ENCODE results near the gene TOMM70.
"Not testable (repeated sequence)": the region's sequence is repeated elsewhere in the genome, so short reads cannot be mapped to it uniquely, and the experiment has no call there.

Gene TOMM70

DNA sequence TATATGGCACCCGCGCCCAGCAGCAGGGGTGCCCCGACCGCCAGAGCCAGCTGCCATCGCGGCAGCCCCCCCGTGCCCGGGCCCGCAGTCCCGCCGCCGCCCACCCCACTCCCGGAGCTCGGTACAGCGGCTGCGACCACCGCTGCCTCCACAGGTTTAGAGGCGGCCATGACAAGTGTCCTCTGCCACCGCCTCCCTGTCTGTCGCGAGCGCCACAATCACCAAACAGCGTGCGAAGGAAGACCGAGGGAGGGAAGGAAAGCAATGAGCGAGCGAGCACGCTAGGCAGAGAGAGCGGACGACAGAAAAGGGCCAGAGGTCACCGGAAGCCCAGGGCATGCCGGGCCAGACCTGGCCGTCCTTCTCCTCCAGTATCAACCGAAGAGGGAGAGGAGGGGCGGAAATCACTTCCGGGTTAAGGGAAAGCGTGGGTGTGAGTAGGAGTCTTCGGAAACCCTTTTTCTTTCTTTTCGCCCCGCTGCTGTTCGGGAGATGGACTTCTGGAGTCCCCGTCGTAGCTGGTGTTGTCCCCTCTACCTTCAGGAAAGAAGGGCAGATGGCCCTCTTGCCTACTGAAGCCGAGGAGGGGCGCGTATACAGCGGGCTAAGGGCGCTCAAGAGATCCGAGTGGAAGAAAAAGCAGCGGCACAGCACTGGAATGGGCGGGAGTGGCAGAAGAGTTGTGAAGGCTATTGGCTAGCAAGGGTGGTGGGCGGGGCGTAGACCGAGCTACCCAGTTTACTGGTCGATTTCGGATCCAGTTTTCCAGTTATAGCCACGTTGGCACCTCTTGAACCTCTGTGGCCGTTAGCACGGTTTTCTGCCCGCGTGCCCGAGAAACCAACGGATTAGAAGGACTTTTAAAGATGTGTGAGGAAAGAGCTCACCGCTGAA is at the start of gene TOMM70, which contains the start of gene LNP1:
TOMM70 (minus strand) TSS at position 310 of the 894 bp plus-strand sequence; CDS start at position 170, 140 bp downstream.
LNP1 (plus strand) TSS at position 760 of the 894 bp plus-strand sequence. CDS start 28,191 bp downstream, outside the sequence.
- DNase-seq (ENCODE audit: low spot score): peak; percentile 97

DNA sequence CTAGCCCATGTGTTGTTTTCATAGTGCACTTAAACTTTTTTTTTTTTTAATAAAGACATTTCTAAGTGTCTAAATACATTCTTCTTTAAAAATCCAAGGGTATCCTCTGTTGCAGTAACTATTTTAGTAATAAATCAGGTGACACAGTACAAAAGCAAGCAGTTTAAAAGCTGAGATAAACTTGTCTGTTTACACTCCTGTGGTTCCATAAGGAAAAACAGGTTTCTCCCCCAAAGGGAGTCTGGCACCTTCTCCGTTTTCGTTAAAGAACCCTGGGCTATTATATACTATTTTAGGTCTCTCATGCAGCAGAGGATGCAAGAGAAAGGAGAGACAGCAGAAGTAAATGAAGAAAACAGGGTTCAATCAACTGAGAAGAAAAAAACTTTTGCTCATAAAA is 48.3 kb upstream of the TOMM70 start:
- DNase-seq (ENCODE audit: low spot score): no peak

DNA sequence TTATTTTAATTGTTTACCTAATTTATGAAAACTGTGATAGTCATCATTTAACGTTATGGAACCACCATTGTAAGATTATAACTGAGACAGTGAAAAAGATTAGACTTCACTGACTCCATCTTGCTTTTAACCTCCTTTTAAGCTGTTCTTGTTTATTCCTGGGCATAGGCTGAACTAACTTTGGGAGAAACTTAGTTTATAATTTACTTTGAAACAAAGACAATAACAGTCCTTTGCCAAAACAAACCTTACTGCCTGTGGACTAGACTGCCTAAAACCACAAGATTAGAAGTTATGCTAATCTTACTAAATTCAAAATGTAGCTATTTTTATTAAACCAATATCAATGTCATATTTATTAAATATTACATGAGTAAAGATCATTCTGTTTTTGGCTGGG is 47.2 kb upstream of the TOMM70 start:
- DNase-seq (ENCODE audit: low spot score): no peak

DNA sequence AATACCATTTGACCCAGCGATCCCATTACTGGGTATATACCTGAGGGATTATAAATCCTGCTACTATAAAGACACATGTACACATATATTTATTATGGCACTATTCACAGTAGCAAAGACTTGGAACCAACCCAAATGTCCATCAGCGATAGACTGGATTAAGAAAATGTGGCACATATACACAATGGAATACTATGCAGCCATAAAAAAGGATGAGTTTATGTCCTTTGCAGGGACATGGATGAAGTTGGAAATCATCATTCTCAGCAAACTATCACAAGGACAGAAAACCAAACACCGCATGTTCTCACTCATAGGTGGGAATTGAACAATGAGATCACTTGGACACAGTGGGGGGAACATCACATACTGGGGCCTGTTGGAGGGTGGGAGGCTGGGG is 46.2 kb upstream of the TOMM70 start:
- DNase-seq (ENCODE audit: low spot score): not testable (repeated sequence)

DNA sequence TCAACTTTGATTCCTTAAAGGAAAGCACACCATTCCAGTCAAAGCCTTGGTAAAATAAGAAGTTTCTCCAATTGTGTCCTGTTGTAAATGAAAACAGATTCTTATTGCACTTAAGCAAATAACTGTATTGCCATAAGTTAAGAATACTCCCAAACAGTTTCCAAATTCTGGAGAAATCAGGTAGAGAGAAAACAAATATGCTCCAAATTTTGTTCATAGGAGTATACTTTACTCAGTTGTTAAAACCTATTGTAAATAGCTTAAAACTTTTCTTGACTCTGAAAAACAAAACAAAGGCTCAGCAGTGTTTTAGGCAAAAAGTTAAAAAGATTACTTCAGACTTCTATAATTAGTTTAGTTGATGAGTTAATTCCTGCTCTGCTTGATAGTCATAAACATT is 42.8 kb upstream of the TOMM70 start:
- no peak for DNase-seq (ENCODE audit: low spot score)

DNA sequence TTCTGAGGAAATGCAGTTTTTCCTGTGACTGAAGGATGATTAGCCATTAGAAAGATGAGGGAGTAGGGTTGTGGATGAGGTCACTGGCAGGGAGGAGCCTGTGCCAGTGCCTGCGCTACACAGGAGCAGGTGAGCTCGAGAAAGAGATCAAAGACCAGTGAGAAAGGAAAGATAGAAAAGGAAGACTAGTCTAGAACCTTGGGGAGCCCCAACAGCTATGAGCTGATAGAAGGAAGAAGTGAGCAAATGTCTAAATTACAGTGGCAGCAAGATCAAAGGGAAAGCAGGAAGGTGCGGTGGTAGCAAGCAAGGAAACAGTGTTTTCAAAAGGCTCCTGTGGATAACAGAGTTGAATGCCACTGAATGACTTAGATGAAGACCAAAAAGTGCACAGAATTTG is 40.0 kb upstream of the TOMM70 start:
- no peak for DNase-seq (ENCODE audit: low spot score)

DNA sequence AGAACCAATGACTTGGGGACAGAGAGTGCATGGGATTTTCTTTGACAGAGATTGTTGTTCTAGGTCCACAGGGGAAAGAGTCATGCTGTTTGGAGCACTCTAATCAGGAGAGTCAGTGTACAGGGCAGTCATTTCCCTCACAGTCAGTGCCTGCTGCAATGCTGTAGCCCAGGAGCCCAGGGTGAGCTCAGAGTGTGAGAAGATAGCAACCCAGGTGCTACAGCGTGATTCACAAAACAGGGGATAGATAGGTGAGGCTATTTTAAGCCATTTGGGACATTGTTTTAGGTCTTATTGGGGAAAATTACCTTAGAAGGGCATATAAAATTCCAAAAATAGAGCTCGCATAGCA is 37.7 kb upstream of the TOMM70 start:
- no peak for DNase-seq (ENCODE audit: low spot score)

DNA sequence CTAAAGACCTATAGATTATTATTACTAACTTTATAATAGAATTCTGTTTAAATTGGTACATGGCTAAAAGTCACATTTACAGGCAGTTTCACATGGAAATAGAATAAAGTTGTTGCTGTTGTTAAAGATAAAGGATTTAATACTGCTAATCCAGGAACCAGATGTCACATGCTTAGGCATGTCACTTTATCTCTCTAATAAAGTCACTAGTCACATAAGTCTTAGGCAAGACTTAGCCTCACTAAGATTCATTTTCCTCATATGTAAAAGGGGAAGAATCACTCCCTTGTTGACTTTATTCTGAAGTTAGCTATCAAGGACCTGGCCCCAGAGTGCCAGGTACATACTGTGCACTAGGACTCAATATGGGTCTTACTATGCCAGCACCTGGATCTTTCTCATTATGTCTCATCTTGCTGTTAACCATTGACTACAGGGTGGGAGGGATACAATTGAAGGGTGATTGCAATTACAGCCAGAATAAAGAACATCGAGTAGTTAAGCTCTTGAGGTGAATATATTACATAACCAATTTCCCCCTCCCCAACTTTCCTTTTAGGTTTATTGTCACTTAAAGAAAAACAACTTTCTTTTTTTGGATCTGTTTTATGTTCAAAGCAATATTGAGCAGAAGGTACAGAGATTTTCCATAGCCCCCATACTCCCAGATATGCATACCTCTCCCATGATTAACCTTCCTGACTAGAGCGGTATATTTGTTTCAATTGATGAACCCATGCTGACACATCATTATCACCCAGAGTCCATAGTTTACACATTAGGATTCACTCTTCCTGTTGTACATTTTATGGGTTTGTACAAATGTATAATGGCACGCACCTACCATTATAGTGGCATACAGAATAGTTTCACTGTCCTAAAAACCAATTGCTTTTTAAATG is 37.1 kb upstream of the TOMM70 start:
- no peak for DNase-seq (ENCODE audit: low spot score)

DNA sequence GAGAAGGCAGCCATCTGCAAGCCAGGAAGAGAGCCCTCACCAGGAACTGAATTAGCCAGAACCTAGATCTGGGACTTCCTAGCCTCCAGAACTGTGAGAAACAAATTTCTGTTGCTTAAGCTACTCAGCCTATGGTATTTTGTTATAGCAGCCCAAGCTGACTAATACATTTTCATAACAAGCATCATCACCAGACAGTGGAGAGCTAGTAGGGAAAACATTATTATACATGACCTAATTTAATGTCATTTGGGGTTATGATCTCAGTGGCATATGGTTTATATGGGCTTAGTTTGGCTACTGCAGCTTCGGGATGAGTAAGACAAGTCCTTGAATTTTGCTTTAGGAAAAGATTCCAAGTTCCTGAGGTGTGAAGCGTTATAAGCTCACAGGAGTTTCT is 36.1 kb upstream of the TOMM70 start:
- no peak for DNase-seq (ENCODE audit: low spot score)

DNA sequence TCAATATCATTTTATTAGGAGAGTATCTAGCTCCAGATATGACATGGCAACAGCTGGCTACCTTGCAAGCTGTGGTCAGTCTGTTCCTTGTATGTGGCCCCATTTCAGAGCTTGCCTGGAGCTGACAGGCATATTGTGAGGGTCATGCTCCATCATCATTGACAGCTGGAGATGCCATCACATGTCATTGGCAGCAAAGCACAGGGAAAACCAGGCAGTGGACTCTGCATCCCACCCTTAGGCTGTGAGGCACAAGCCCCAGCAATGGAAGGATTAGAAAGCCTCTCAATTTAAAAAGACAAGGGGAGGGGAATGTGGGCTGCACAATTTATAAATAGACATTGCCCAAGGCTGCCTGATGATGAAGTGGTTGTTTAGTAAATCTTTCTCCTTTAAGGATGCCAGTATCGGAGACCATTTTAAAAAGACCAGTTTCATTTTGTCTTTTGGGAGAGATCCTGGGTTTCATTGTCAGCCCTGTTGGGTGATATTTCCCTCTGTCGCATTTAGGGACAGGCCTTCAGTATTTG is 28.4 kb upstream of the TOMM70 start:
- no peak for DNase-seq (ENCODE audit: low spot score)

DNA sequence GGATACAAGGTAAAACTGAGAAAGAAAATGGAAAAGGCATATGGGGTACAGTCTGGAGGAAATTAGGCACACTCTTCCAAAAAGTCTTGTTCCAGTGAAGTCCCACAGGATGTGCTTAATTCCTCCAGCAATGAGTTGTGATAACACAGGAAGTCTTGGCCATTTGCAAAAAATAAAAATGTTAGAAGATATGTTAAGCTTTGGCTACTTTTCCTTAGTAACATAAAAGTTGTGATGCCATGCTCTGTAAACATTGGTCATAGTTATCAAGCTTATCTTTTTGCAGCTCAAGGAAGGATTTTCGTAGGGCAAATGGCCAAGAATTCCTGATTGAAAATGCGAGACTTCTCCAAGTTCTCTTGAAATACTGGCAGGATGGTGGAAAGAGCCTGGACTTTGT is 26.8 kb upstream of the TOMM70 start:
- DNase-seq (ENCODE audit: low spot score): no peak

DNA sequence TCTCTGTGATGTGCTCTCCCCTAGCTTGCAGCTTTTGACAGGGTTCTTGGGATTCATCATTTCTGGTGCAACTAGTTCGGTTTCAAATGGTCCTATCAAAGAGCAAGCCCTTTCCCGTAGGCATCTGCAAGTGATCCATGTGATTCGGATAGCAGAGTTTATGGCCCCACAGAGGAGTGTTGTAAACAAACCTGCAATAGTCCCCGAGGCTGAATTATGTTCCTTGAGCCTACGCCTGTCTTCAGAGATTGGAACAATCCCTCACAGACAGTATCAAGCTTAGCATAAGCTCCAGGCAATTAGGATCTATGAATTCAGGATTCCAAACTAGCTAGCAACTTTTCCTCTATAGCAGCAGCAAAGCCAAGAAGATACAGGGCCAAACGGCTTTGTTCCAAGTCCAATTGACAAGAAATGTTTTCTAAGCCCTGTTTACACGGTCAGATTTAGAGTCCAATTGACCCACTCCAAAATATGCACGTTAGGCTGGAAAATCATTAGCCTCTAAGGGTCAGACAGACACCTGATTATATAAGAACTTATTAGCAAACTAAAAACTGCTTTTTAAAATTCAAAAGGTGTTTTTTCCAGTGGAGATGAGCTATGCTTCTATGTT is 25.3 kb upstream of the TOMM70 start:
- DNase-seq (ENCODE audit: low spot score): no peak

DNA sequence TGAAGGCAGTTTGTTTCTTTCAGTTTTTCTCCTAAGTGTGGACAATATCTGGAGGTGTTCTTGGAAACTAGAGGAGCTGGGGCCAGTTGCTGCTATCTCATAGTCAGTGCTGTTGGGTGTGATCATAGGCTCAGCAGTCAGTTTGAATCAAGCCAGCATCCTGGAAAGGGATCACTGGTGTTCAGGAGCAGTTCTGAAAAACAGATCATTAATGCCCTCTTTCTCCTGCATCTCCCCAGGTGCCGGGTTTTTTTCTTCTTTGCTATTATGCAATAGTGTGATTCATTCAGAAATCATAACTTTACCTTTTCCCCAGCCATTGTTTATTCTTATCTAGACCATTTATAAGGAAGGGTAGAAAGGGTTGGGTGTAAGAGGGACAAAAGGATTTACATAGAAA is 24.4 kb upstream of the TOMM70 start:
- no peak for DNase-seq (ENCODE audit: low spot score)

DNA sequence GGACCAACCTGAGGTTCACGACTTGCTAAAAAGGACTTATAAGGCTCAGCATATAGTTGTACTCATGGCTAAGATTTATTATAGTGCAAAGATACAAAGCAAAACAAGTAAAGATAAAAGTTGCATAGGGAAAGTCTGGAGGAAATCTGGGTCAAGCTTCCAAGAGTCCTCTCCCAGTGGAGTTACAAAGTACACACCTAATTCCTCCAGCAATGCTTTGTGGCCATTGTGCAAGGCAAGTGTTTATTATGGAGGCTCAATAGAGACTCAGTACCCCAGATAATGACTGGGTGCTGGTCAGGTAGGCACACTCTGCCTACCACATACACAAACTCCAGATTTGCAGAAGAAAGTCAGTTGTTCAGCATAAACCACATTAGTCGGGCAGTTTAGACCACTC is 23.4 kb upstream of the TOMM70 start:
- DNase-seq (ENCODE audit: low spot score): no peak

DNA sequence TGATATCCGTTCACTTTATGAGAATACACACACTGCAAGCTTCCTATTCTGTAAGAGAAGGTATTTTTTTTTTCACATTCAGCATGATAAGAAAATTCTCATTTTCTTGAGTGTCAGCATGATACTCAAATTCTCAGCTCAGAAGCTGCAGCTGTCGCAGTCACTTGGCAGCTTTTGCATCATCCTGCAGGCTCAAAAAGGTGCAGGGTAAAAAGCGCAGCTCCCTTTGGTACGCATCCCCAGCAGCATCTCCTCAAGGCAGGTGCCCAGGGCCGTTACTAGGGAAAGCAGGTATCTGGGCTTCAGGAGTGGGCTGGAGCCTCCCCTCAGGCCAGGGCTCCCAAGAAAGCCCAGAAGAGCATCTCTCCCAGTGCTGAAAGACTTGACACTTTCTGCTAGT is 22.7 kb upstream of the TOMM70 start:
- DNase-seq (ENCODE audit: low spot score): no peak

DNA sequence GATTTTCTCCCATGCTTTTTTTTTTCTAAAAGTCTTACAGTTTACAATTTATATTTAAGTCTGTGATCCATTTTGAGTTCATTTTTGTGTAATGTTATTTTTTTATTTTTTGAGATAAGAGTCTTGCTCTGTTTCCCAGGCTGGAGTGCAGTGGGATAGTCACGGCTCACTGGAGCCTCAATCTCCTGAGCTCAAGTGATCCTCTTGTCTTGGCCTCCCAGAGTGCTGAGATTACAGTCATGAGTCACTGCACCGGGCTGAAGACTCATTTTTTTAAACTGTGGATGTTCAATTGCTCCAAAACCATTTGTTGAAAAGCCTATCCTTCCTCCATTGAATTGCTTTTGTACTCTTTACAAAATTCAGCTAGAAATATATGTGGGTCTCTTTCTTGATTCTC is 20.0 kb upstream of the TOMM70 start:
- DNase-seq (ENCODE audit: low spot score): no peak

DNA sequence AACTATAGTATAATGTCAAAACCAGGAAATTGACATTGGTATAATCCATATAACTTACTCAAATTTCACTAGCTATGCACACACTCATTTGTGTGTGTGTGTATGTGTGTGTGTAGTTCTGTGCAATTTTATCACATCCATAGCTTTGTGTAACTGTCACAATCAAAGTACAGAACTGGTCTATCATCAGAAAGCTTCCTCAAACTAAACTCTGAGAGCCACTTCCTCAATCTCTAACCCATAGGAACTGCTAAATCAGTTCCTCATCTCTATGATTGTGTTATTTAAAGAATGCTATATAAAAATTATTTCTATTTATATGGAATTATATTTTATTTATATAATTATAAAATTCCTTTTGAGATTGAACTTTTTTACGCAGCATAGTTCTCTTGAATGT is 18.5 kb upstream of the TOMM70 start:
- no peak for DNase-seq (ENCODE audit: low spot score)

DNA sequence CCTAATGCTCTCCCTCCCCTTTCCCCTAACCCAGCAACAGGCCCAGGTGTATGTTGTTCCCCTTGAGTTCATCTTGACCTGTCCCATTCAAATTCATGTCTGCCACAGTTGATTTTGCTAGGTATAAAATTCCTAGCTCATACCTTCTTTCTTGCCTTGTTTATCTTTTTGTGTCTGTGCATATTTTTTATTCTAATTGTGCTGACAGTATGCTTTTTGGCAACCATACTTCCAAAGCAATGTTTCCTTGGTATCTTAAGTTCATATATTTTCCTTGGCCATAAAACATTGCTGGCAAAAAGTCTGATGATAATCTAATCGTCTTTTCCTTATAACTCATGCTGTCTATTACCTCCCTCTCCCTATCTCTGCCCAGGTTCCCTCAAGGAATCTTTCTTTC is 16.0 kb upstream of the TOMM70 start:
- no peak for DNase-seq (ENCODE audit: low spot score)

DNA sequence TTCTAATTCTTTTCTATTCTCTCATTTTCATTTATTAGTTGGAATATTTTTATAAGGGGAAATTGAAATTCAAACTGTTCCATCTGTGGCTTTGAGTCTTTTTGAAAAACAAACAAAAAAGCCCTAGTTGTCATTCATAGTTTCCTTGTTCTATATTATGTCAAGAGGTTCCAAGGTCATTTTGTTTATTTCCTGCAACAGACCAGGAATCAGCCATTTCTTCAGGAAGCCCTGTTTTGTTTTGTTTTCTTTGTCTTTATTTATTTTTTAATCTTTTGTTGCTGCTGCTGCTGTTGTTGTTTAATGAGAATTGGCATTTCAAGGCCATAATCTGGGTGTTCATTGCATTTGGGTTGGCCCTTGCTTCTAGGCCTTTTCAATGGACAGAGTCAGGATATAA is 15.3 kb upstream of the TOMM70 start:
- DNase-seq (ENCODE audit: low spot score): no peak

DNA sequence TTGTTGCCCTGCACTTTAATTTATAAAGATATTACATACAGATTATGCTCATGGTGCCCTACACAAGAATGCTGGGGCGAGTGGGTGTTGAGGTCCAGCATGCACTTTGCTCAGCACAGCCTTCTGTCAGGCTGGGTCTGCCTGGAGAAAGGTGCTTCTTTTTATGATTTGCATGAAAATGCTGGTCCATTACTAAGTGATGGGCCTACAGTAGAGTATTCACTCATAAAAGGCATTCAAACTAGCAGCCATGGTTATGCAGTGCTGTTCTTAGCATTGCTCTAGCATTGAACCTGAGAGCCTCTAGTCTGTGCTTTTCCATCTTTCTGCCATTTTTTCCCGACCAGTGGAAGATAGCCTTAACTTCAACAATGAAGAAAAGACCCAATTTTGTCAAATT is 12.7 kb upstream of the TOMM70 start:
- DNase-seq (ENCODE audit: low spot score): no peak

DNA sequence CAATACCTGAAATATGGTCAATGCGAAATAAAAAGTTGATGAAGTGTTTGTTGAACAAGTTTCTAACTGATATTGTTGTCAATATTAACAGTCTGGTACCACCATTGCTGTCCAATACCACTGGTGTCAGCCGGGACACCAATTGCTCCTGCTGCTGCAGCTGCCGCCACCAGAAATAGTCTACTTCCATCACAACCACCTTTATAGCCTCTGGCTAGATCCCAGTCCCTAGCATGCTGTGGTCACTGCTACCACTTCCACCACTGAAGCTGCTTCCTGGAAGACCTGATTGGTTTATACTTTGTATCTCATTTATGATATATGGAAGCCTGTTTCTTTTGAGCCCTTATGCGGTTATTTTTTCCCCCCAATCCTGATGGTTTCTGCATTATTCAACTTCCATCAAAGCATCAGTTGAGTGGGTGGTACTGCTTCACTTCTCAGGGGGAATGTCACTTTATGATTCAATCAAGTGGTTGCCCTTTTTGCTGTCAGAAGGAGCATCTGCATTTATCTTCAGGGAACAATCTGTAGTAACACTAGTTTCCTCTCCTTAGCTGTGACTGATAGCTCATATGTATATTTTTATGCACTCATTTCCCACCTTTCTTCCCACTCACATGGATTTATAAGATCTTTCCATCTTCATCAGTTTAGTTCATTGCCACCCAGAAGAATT is 12.2 kb upstream of the TOMM70 start:
- no peak for DNase-seq (ENCODE audit: low spot score)

Data from left forelimb (tissue), 1 donor.